NCI-H69 (cell line): ENCODE measurements around the gene VWCE.
"Not testable (repeated sequence)": the region's sequence is repeated elsewhere in the genome, so short reads cannot be mapped to it uniquely, and the experiment has no call there.

Source experiments
- DNase-seq: peaks from one replicate; lab custom pipeline; 2025; lab: John Stamatoyannopoulos, UW

VWCE gene

GRCh38 chr11:61254403-61255025 lies 40.6 kb downstream of the VWCE start:
- DNase-seq: peak; percentile 61

DNA sequence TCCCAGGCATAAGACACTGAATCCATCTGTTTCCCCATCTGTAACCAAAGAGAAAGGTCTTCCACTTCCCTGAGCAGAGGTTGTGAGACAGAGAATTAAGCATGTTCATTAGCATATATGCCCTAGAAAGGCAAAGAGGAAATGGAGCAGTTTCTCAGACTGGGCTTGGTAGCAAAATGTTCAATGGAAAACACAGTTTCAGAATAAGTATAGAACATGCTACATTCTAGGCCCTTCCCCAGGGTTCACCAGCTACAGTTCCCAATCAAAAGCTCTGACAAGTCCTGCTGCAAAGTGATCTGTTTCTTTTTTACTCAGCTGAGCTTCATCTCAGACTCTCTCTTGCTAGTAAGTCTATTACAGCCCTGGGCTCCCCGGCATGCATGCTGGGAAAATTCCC lies 42.8 kb downstream of the VWCE start:
- not testable (repeated sequence) for DNase-seq

GRCh38 chr11:61250796-61251765 lies 44.0 kb downstream of the VWCE start:
- DNase-seq: not testable (repeated sequence)

- not testable (repeated sequence) for DNase-seq
Measured at GRCh38 chr11:61249201-61249600, 45.9 kb downstream of the VWCE start.

DNA sequence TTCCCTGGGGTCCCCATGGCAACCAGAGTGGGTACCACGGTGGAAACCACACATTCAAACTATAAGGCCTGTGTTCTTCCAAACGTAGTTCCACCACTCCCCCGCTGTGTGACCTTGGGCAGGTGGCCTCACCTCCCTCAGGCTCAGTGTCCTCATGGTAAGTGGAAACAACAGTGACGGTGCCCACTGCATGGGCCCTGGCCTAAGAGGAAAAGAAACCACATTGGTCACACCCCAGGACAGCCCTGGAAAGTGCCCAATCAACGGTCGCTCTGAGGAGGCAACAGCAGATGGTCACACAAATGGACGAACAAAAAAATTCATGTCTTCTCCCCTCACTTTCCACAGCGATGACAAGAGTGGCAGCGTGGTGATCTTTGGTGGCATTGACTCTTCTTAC lies 47.0 kb downstream of the VWCE start:
- DNase-seq: not testable (repeated sequence)

- not testable (repeated sequence) for DNase-seq
Measured at GRCh38 chr11:61245284-61245964, 49.7 kb downstream of the VWCE start.

- not testable (repeated sequence) for DNase-seq
Measured at GRCh38 chr11:61241526-61241925, 53.6 kb downstream of the VWCE start.

- not testable (repeated sequence) for DNase-seq
Measured at GRCh38 chr11:61240875-61241274, 54.2 kb downstream of the VWCE start, which contains the start of gene PGA5. Gene PGA5 (plus strand): TSS chr11:61241175. CDS start chr11:61241227, 52 bp downstream.

DNA sequence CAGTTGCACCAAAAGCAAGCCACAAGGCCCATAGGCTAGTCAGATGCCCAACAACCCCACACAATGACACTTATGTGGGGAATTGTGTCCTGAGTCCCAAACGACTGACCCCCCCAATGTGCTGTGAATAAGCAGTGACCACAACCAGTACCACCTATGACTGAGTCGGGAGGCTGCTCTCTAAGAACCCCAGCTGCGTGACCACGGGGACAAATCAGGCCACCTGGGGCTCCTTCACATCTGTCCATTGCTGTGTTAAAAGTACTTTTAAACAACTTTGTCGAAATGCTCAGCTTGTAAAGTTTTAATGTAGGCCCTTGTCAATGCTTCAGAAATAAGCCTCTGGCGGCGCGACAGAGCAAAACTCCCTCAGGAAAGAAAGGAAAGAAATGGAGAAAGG lies 54.8 kb downstream of the VWCE start:
- DNase-seq: not testable (repeated sequence)

- DNase-seq: not testable (repeated sequence)
Measured at GRCh38 chr11:61237130-61237529, 58.0 kb downstream of the VWCE start.

DNA sequence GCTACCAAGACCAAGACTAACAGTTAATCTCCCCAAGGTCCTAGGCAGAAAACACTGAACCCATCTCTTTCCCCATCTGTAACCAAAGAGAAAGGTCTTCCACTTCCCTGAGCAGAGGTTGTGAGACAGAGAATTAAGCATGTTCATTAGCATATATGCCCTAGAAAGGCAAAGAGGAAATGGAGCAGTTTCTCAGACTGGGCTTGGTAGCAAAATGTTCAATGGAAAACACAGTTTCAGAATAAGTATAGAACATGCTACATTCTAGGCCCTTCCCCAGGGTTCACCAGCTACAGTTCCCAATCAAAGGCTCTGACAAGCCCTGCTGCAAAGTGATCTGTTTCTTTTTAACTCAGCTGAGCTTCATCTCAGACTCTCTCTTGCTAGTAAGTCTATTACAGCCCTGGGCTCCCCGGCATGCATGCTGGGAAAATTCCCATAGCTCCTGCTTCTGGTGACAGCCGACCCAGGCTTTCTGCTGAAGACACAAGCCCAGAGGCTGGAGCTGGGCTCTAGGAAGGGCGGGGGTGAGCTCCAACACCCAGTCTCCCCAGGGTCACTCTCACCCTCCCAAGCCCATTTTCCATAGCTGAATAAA lies 62.5 kb downstream of the VWCE start:
- DNase-seq: not testable (repeated sequence)

- not testable (repeated sequence) for DNase-seq
Measured at GRCh38 chr11:61231585-61231984, 63.5 kb downstream of the VWCE start.

GRCh38 chr11:61231033-61231432 lies 64.1 kb downstream of the VWCE start:
- not testable (repeated sequence) for DNase-seq

DNA sequence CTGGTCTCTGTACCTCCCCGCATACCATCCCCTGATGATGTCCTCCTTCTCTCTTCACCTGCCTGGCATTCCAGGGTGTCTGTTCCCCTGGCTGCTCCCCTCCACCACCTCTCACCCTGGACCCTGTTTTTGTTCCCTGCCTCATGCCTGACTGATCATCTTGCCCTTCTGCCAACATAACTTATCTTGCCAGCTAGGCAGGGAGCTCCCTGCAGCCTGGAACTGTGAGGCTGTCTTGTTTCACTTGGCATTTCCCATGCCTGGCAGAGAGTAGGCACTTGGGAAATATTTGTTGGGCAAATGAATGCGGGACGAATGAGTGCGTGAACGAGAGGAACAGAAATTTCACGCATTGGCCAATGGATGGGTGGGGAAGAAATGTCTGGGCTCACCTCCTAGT lies 65.7 kb downstream of the VWCE start:
- not testable (repeated sequence) for DNase-seq

DNA sequence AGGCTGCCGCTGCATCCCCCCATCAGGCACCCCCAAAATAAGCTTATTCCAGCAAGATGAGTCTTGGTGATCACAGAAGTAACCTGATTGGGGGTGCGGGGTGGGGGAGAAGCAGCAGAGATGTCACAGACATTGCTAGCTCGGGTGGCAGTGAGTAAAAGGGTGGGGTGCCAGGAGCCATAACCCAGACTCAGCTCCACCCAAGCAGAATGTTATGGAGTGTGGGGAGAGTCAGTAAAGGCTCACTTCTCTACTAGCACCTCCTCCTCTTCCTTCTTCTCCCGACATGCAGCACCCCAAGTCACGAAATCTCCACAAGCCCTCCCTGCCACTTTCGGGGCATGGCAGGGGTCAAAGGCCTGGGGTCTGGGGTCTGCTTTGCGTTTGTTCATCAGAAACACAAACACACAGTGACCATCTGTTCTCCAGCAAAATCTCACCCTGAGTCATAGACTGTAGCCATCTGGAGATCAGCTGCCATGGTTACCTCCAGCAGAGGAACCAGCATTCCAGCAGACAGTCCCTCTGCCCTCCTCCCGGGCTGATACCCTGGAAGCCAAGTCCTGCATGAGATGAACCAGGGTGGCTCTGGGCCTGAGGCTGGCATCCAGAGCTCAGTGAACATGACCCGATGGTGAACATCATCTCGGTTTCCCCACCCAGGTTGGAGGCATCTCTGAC lies 68.5 kb downstream of the VWCE start:
- DNase-seq: not testable (repeated sequence)

- not testable (repeated sequence) for DNase-seq
Measured at GRCh38 chr11:61222692-61223091, 72.4 kb downstream of the VWCE start.

- DNase-seq: not testable (repeated sequence)
Measured at GRCh38 chr11:61222047-61222446, 73.1 kb downstream of the VWCE start, which contains the start of gene PGA4. Gene PGA4 (plus strand): TSS chr11:61222347. CDS start chr11:61222401, 54 bp downstream.

GRCh38 chr11:61219016-61219415 lies 76.1 kb downstream of the VWCE start:
- not testable (repeated sequence) for DNase-seq

- DNase-seq: not testable (repeated sequence)
Measured at GRCh38 chr11:61218306-61218705, 76.8 kb downstream of the VWCE start.

GRCh38 chr11:61213711-61214324 lies 81.3 kb downstream of the VWCE start:
- not testable (repeated sequence) for DNase-seq

DNA sequence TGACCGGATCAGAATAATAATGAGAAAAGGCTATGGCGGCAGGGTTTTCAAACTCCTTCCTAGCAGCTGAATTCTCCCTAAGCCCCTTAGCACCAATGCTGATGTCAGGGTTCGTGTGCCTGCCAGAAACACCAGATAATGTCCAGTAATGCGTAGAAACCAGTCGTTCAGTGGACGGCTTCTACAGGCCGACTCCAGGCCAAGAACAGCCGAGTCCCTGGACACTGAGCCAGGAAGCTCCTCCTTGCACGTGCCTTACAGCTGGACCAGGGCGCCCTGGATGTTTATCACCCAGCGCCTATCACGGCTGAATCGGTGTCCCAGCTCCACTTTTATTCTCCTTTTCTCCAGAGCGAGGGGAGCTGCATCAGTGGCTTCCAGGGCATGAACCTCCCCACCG lies 82.9 kb downstream of the VWCE start:
- DNase-seq: not testable (repeated sequence)
